PC-3 (cell line): ENCODE results near the gene THAP4. TPM values are rescaled to one million over a fixed set of nuclear protein-coding genes. Genes with fewer than 3 reads are reported as not detected.

Experiments used
- ATAC-seq: fragments of 200-7000 bp; cut with Tn5 transposase; 2 replicates; pipeline ENCODE4 v1.9.1; 2020; ENCODE audit warnings: mild to moderate bottlenecking, moderate library complexity
- BruUV-seq: library from RNA; stranded (reverse); fragments of 400-500 nt; replicated peaks from 2 replicates; lab custom pipeline; 2021; lab: Mats Ljungman, UMichigan
- CTCF ChIA-PET: fragments of 300-600 bp; sonication (Branson Sonifier 250); formaldehyde crosslinking; loops from one replicate; lab custom pipeline; 2022; ENCODE audit warnings: antibody characterized with exemption; lab: Charles Lee
- POLR2A ChIA-PET: fragments of 300-600 bp; sonication (Branson Sonifier 250); formaldehyde crosslinking; loops from one replicate; lab custom pipeline; 2022; ENCODE audit warnings: antibody characterized with exemption; ENCODE audit not compliant: unreplicated experiment; lab: Charles Lee
- DNase-seq: peaks from one replicate; pipeline ENCODE4 v3.0.0-alpha.2; 2015
- H2AFZ ChIP-seq: fragments of 300-600 bp; sonication (generic); 2 replicates; pipeline ENCODE4 v1.6.0; 2016; ENCODE audit warnings: antibody characterized with exemption, low read length
- H3F3A ChIP-seq: fragments of 300-600 bp; sonication (generic); one replicate; pipeline ENCODE4 v1.6.0; 2017; ENCODE audit warnings: antibody characterized with exemption, low read length, control low read depth, mild to moderate bottlenecking; ENCODE audit not compliant: unreplicated experiment
- H3K27ac ChIP-seq: fragments of 300-600 bp; sonication (generic); 2 replicates; pipeline ENCODE4 v1.5.1; 2016; ENCODE audit warnings: mild to moderate bottlenecking, low read length
- H3K27me3 ChIP-seq: fragments of 300-600 bp; sonication (generic); 2 replicates; pipeline ENCODE4 v1.6.1; 2016; ENCODE audit warnings: low read length, mixed read lengths
- H3K36me3 ChIP-seq: fragments of 300-600 bp; sonication (generic); 2 replicates; pipeline ENCODE4 v1.6.1; 2016; ENCODE audit warnings: low read depth, mixed run types, low read length, mixed read lengths
- H3K4me1 ChIP-seq: fragments of 300-600 bp; sonication (generic); 2 replicates; pipeline ENCODE4 v1.5.1; 2016; ENCODE audit warnings: low read length; ENCODE audit not compliant: insufficient read depth
- H3K4me2 ChIP-seq: fragments of 300-600 bp; sonication (generic); 2 replicates; pipeline ENCODE4 v1.6.0; 2016; ENCODE audit warnings: low read length
- H3K4me3 ChIP-seq: fragments of 300-600 bp; sonication (generic); 2 replicates; pipeline ENCODE4 v1.5.1; 2016; ENCODE audit warnings: mild to moderate bottlenecking, low read length, mixed read lengths
- H3K79me2 ChIP-seq: fragments of 300-600 bp; sonication (generic); 2 replicates; pipeline ENCODE4 v1.6.1; 2017; ENCODE audit warnings: low read length, mixed read lengths
- H3K9ac ChIP-seq: fragments of 300-600 bp; sonication (generic); 2 replicates; pipeline ENCODE4 v1.6.0; 2016; ENCODE audit warnings: mild to moderate bottlenecking, low read length
- H3K9me2 ChIP-seq: fragments of 300-600 bp; sonication (generic); replicated peaks from 2 replicates; pipeline ENCODE4 v1.6.1; 2016; ENCODE audit warnings: mixed run types, low read length, mixed read lengths
- H3K9me3 ChIP-seq: fragments of 300-600 bp; sonication (generic); 2 replicates; pipeline ENCODE4 v1.6.1; 2016; ENCODE audit warnings: low read length, mixed read lengths
- H4K20me1 ChIP-seq: fragments of 300-600 bp; sonication (generic); 2 replicates; pipeline ENCODE4 v1.6.1; 2016; ENCODE audit warnings: low read length, mixed read lengths
- CTCF ChIP-seq: fragments of 300-600 bp; sonication (generic); conservative IDR thresholded peaks from 2 replicates; pipeline ENCODE4 v1.5.1; 2017; ENCODE audit warnings: antibody characterized with exemption, low read depth, mild to moderate bottlenecking, low read length
- EZH2 ChIP-seq: fragments of 300-600 bp; sonication (generic); IDR thresholded peaks from one replicate; pipeline ENCODE4 v1.6.1; 2017; ENCODE audit warnings: antibody characterized with exemption, mild to moderate bottlenecking, low read length; ENCODE audit not compliant: unreplicated experiment
- EZH2phosphoT487 ChIP-seq: fragments of 300-600 bp; sonication (generic); IDR thresholded peaks from 2 replicates; pipeline ENCODE4 v1.6.1; 2018; ENCODE audit warnings: mild to moderate bottlenecking, antibody characterized with exemption, low read length, borderline replicate concordance
- intact Hi-C: fragments of 100-400 bp; cut with micrococcal nuclease; formaldehyde crosslinking; loops from 2 replicates; pipeline ENCODE4 v1.9.0; 2023
- total RNA-seq: library from RNA; depleted of rRNA; stranded (reverse); fragments of >200 nt; gene quantifications from 2 replicates; pipeline ENCODE4 v1.2.3, GENCODE V29; 2014

The THAP4 gene
- total RNA-seq, 1 experiment from 2014 or later = 75.1 TPM

GRCh38 chr2:241645056-241645914 is 8.3 kb upstream of the THAP4 start:
- Histone ChIP-seq H3K36me3 (no peaks in the 10 kb centered on the region), H2AFZ (no peak overlapping the region), H3K9ac (no peak overlapping the region), H3K27ac (no peak overlapping the region), H3K4me2 (no peak overlapping the region), H3K4me1 (no peaks in the 10 kb centered on the region), H3K4me3 (no peak overlapping the region), H3K9me2 (no peaks in the 10 kb centered on the region), H3F3A (no peaks in the 10 kb centered on the region), H3K27me3 (no peaks in the 10 kb centered on the region), H4K20me1 (peaks cover 7% of the 10 kb centered on the region; the same call in 1 of the 2 replicates), H3K9me3 (no peaks in the 10 kb centered on the region), H3K79me2 (peaks cover 97% of the 10 kb centered on the region)
- ATAC-seq (no peak), DNase-seq (no peak)
- TF ChIP-seq EZH2 = no peak
- no peak for TF ChIP-seq CTCF
- TF ChIP-seq EZH2phosphoT487 = no peak
- no TSS peak for BruUV-seq
- intact Hi-C loops = no loop called here
- ChIA-PET POLR2A (no interaction called here), CTCF (no interaction called here)

GRCh38 chr2:241641631-241642030 is 4.7 kb upstream of the THAP4 start:
- peaks cover 9% of the 10 kb centered on the region for H3K36me3 ChIP-seq
- intact Hi-C loops = no loop called here
- no peak overlapping the region for H3K27ac ChIP-seq
- BruUV-seq = no TSS peak
- H3K9ac ChIP-seq = no peak overlapping the region
- no peak overlapping the region for H3K4me2 ChIP-seq
- peaks cover 90% of the 10 kb centered on the region for H3K79me2 ChIP-seq
- H3K9me3 ChIP-seq = no peaks in the 10 kb centered on the region
- H3F3A ChIP-seq = no peaks in the 10 kb centered on the region
- peaks cover 10% of the 10 kb centered on the region for H3K4me1 ChIP-seq
- no peak overlapping the region for H2AFZ ChIP-seq
- CTCF ChIA-PET = no interaction called here
- H3K27me3 ChIP-seq = no peaks in the 10 kb centered on the region
- TF ChIP-seq EZH2 = no peak
- TF ChIP-seq CTCF = no peak
- TF ChIP-seq EZH2phosphoT487 = no peak
- ATAC-seq (no peak), DNase-seq (no peak)
- no peak overlapping the region for H3K4me3 ChIP-seq
- peaks cover 24% of the 10 kb centered on the region; the same call in 1 of the 2 replicates for H4K20me1 ChIP-seq
- no peaks in the 10 kb centered on the region for H3K9me2 ChIP-seq
- POLR2A ChIA-PET = no interaction called here
